H1 (cell line): Measurements from ENCODE around the gene OPCML. TPM values are rescaled to one million over a fixed set of nuclear protein-coding genes. Genes with fewer than 3 reads are reported as not detected.

Experiments used
- CTCF ChIA-PET: fragments of 300-600 bp; sonication (Branson Sonifier 250); formaldehyde crosslinking; loops from one replicate; lab custom pipeline; 2021; ENCODE audit not compliant: partially characterized antibody; lab: Charles Lee
- POLR2A ChIA-PET: fragments of 300-600 bp; sonication (Branson Sonifier 250); formaldehyde crosslinking; loops from one replicate; lab custom pipeline; 2021; ENCODE audit warnings: inconsistent platforms; ENCODE audit not compliant: partially characterized antibody; lab: Charles Lee
- DNase-seq, 2 experiments: peaks; one replicate each; pipeline versions ENCODE4 v3.0.0 to v3.0.0-alpha.2; 2010 to 2022; ENCODE audit warnings: low spot score in 2 of 2, low read depth in 1 of 2, mixed read lengths in 1 of 2
- FAIRE-seq: peaks from 2 replicates; lab custom pipeline; 2011; peaks lifted over from hg19 to GRCh38; lab: Jason Lieb, UNC
- H2AFZ ChIP-seq: 2 replicates; pipeline ENCODE4 v1.8.1; 2012; ENCODE audit warnings: low read length, inconsistent platforms
- H2AK5ac ChIP-seq: 2 replicates; pipeline ENCODE4 v1.6.1; 2013; ENCODE audit warnings: low read depth, low read length
- H2BK120ac ChIP-seq: replicated peaks from 2 replicates; pipeline ENCODE3; 2013; ENCODE audit warnings: low read depth, low read length, inconsistent platforms
- H2BK12ac ChIP-seq: 2 replicates; pipeline ENCODE4 v1.6.1; 2013; ENCODE audit warnings: low read depth, low read length
- H2BK15ac ChIP-seq: 2 replicates; pipeline ENCODE4 v1.6.1; 2013; ENCODE audit warnings: low read length
- H2BK20ac ChIP-seq: 2 replicates; pipeline ENCODE4 v1.6.1; 2013; ENCODE audit warnings: low read length
- H2BK5ac ChIP-seq: 2 replicates; pipeline ENCODE4 v1.6.1; 2013; ENCODE audit warnings: low read depth, low read length
- H3K14ac ChIP-seq: 2 replicates; pipeline ENCODE4 v1.6.1; 2013; ENCODE audit warnings: inconsistent platforms; ENCODE audit not compliant: insufficient read length
- H3K18ac ChIP-seq: 2 replicates; pipeline ENCODE4 v1.6.1; 2013; ENCODE audit warnings: low read length; ENCODE audit errors: extremely low read depth
- H3K23ac ChIP-seq: 2 replicates; pipeline ENCODE4 v1.6.1; 2013; ENCODE audit warnings: inconsistent platforms; ENCODE audit not compliant: insufficient read length
- H3K23me2 ChIP-seq: 2 replicates; pipeline ENCODE4 v1.6.1; 2013; ENCODE audit warnings: low read depth, low read length
- H3K27ac ChIP-seq: 2 replicates; pipeline ENCODE4 v1.6.1; 2011; ENCODE audit warnings: low read depth, low read length, inconsistent platforms
- H3K27me3 ChIP-seq, 4 experiments: replicated peaks in 1 of 4; 1 replicate in 1 of 4; 2 replicates in 3 of 4; pipeline versions ENCODE4 v1.6.1 to v1.8.1; 2011 to 2013; ENCODE audit warnings: low read length in 3 of 4, mild to moderate bottlenecking in 3 of 4, inconsistent platforms in 2 of 4, mixed read lengths in 2 of 4, moderate library complexity in 1 of 4; ENCODE audit not compliant: control insufficient read depth in 3 of 4, insufficient read depth in 3 of 4; ENCODE audit errors: extremely low read depth in 1 of 4
- H3K36me3 ChIP-seq, 4 experiments: 2 replicates each; pipeline versions ENCODE4 v1.6.1 to v1.8.1; 2011 to 2013; ENCODE audit warnings: mild to moderate bottlenecking in 4 of 4, low read length in 3 of 4, moderate library complexity in 2 of 4, control low read depth in 1 of 4, inconsistent platforms in 1 of 4; ENCODE audit not compliant: insufficient read depth in 4 of 4, control insufficient read depth in 2 of 4
- H3K4ac ChIP-seq: replicated peaks from 2 replicates; pipeline ENCODE3; 2013; ENCODE audit warnings: low read length, low read depth, mixed read lengths, inconsistent platforms; ENCODE audit not compliant: insufficient read length
- H3K4me1 ChIP-seq, 4 experiments: replicated peaks in 1 of 4; 1 replicate in 1 of 4; 2 replicates in 3 of 4; pipeline versions ENCODE4 v1.6.1 to v1.8.1; 2011 to 2013; ENCODE audit warnings: low read length in 3 of 4, inconsistent platforms in 2 of 4, mixed read lengths in 1 of 4; ENCODE audit not compliant: insufficient read depth in 4 of 4, control insufficient read depth in 3 of 4
- H3K4me2 ChIP-seq, 2 experiments: 2 replicates each; pipeline versions ENCODE4 v1.6.1 to v1.8.1; 2011 to 2013; ENCODE audit warnings: low read depth in 2 of 2, low read length in 2 of 2, control low read depth in 1 of 2, inconsistent platforms in 1 of 2, mild to moderate bottlenecking in 1 of 2; ENCODE audit not compliant: insufficient read depth in 1 of 2
- H3K4me3 ChIP-seq, 4 experiments: fragments of 200-600, 300-600 bp in 1 of 4; sonication (generic), shearing (Covaris generic), sonication (Bioruptor Twin) in 1 of 4; 2 replicates each; pipeline versions ENCODE4 v1.5.1 to v1.8.1; 2011 to 2016; ENCODE audit warnings: low read length in 4 of 4, low read depth in 3 of 4, control low read depth in 2 of 4, inconsistent platforms in 2 of 4, mild to moderate bottlenecking in 2 of 4, mixed read lengths in 1 of 4, moderate library complexity in 1 of 4; ENCODE audit not compliant: insufficient read depth in 2 of 4; ENCODE audit errors: extremely low read depth in 1 of 4
- H3K56ac ChIP-seq: replicated peaks from 2 replicates; pipeline ENCODE3; 2013; ENCODE audit warnings: low read depth, mild to moderate bottlenecking, mixed read lengths, low read length, inconsistent platforms; ENCODE audit not compliant: insufficient read length
- H3K79me1 ChIP-seq: 2 replicates; pipeline ENCODE4 v1.6.1; 2013; ENCODE audit warnings: low read depth, low read length, control low read depth
- H3K79me2 ChIP-seq, 2 experiments: 2 replicates each; pipeline versions ENCODE4 v1.6.1 to v1.8.1; 2012 to 2013; ENCODE audit warnings: low read length in 2 of 2, mild to moderate bottlenecking in 2 of 2, inconsistent platforms in 1 of 2; ENCODE audit not compliant: insufficient read depth in 2 of 2, control insufficient read depth in 1 of 2
- H3K9ac ChIP-seq, 4 experiments: replicated peaks in 1 of 4; 1 replicate in 1 of 4; 2 replicates in 3 of 4; pipeline versions ENCODE4 v1.6.1 to v1.8.1; 2011 to 2013; ENCODE audit warnings: low read depth in 3 of 4, low read length in 3 of 4, control low read depth in 2 of 4, mild to moderate bottlenecking in 2 of 4, moderate library complexity in 2 of 4, inconsistent platforms in 1 of 4; ENCODE audit errors: extremely low read depth in 1 of 4
- H3K9me3 ChIP-seq, 2 experiments: 2 replicates each; pipeline versions ENCODE4 v1.6.1 to v1.8.1; 2012 to 2013; ENCODE audit warnings: mild to moderate bottlenecking in 2 of 2, moderate library complexity in 2 of 2, control low read depth in 1 of 2, inconsistent platforms in 1 of 2, low read depth in 1 of 2, low read length in 1 of 2, mixed read lengths in 1 of 2; ENCODE audit not compliant: insufficient read depth in 2 of 2
- H4K20me1 ChIP-seq, 2 experiments: replicated peaks in 1 of 2; 2 replicates each; pipeline versions ENCODE3 to v1.8.1; 2011 to 2013; ENCODE audit warnings: inconsistent platforms in 2 of 2, low read length in 2 of 2, mild to moderate bottlenecking in 1 of 2; ENCODE audit not compliant: insufficient read depth in 2 of 2, control insufficient read depth in 1 of 2
- H4K5ac ChIP-seq: 2 replicates; pipeline ENCODE4 v1.6.1; 2013; ENCODE audit warnings: low read length, low read depth, mixed read lengths, inconsistent platforms; ENCODE audit not compliant: insufficient read length
- H4K8ac ChIP-seq: 2 replicates; pipeline ENCODE4 v1.8.0; 2013; ENCODE audit warnings: mild to moderate bottlenecking, moderate library complexity, low read length, inconsistent platforms; ENCODE audit not compliant: insufficient read depth; ENCODE audit errors: extremely low read depth
- H4K91ac ChIP-seq: replicated peaks from 2 replicates; pipeline ENCODE3; 2013; ENCODE audit warnings: low read length, mixed read lengths, inconsistent platforms; ENCODE audit not compliant: insufficient read length
- BRCA1 ChIP-seq: IDR thresholded peaks from 2 replicates; pipeline ENCODE4 v1.6.1; 2012; ENCODE audit warnings: low read depth, low read length, improper control_type of control experiment
- CHD2 ChIP-seq: IDR thresholded peaks from 2 replicates; pipeline ENCODE4 v1.6.1; 2012; ENCODE audit warnings: low read length, improper control_type of control experiment
- CREB1 ChIP-seq: IDR thresholded peaks from 2 replicates; pipeline ENCODE4 v1.6.1; 2012; ENCODE audit warnings: inconsistent platforms
- KDM5A ChIP-seq: fragments of 200-600 bp; IDR thresholded peaks from 2 replicates; pipeline ENCODE4 v1.7.1; 2012; ENCODE audit warnings: mild to moderate bottlenecking, low read length, inconsistent platforms, mixed read lengths
- MAFK ChIP-seq: IDR thresholded peaks from 2 replicates; pipeline ENCODE4 v1.6.1; 2012; ENCODE audit warnings: low read depth, mild to moderate bottlenecking, improper control_type of control experiment, low read length
- PHF8 ChIP-seq: fragments of 200-600 bp; sonication (generic); conservative IDR thresholded peaks from 2 replicates; pipeline ENCODE4 v1.7.1; 2012; ENCODE audit warnings: low read depth, mild to moderate bottlenecking, inconsistent platforms, low read length, moderate library complexity
- SP1 ChIP-seq: IDR thresholded peaks from 2 replicates; pipeline ENCODE4 v1.6.1; 2011; ENCODE audit warnings: low read depth, low read length
- SRF ChIP-seq: IDR thresholded peaks from 2 replicates; pipeline ENCODE4 v1.6.1; 2011; ENCODE audit warnings: mild to moderate bottlenecking, low read depth, low read length, moderate library complexity
- ZNF274 ChIP-seq: IDR thresholded peaks from 2 replicates; pipeline ENCODE4 v1.7.0; 2012; ENCODE audit warnings: low read length, borderline replicate concordance; ENCODE audit errors: extremely low read depth
- WGBS, 2 experiments: shearing (Covaris generic) in 1 of 2; methylation state at CpG; one replicate each; pipeline versions ENCODE4 v1.1.6 to v1.1.7; 2013 to 2015; ENCODE audit warnings: low lambda C conversion rate in 2 of 2, mixed read lengths in 2 of 2, inconsistent platforms in 1 of 2, low coverage in 1 of 2, missing lambda C conversion rate in 1 of 2; ENCODE audit not compliant: insufficient replicate concordance in 2 of 2, insufficient coverage in 1 of 2, insufficient read length in 1 of 2; ENCODE audit errors: extremely low coverage in 1 of 2, missing lambda C conversion rate in 1 of 2; 5-methylcytosine and 5-hydroxymethylcytosine counted together
- polyA plus RNA-seq, 7 experiments: library from polyadenylated mRNA; depleted of rRNA in 3 of 7; stranded (reverse) in 5 of 7; unstranded in 2 of 7; fragments of >200 nt in 5 of 7; fragments of 200-250 nt in 2 of 7; gene quantifications; 1 replicate in 5 of 7; 2 replicates in 1 of 7; 4 replicates in 1 of 7; pipeline versions ENCODE4 v1.2.1 to v1.2.3, GENCODE V29; 2011 to 2013; ENCODE audit warnings: missing spikeins in 2 of 7, mixed read lengths in 2 of 7
- total RNA-seq: library from RNA; stranded (reverse); fragmentation: NEBNext Ultra II Directional; extraction: Animal tissue kit (Norgen Biotek cat#: 25700); gene quantifications from 2 replicates; pipeline ENCODE4 v1.2.1, GENCODE V29; 2021
- TF ChIP-seq, protein P1 (sequence below), 3 experiments: IDR thresholded peaks; 1 replicate in 2 of 3; 2 replicates in 1 of 3; pipeline versions ENCODE4 v1.5.1 to v1.6.1; 2011; ENCODE audit warnings: low read length in 3 of 3, mild to moderate bottlenecking in 3 of 3, inconsistent platforms in 2 of 3, low read depth in 1 of 3, moderate library complexity in 1 of 3; ENCODE audit not compliant: insufficient read depth in 1 of 3; ENCODE audit errors: control extremely low read depth in 1 of 3
- TF ChIP-seq, protein P2 (sequence below): IDR thresholded peaks from 2 replicates; pipeline ENCODE4 v1.6.1; 2012; ENCODE audit warnings: inconsistent platforms

The OPCML gene
- total and polyA plus RNA-seq, 2 of the 8 experiments (the other 6 are each of a cell fraction or from before 2014, with no cell fraction given), result 2.3 to 3.1 TPM

- no peaks in the 10 kb centered on the region for H3K4me1 ChIP-seq
- no peak overlapping the region for H3K4me2 ChIP-seq
- no peak overlapping the region for H3K4me3 ChIP-seq
- DNase-seq (no peak), FAIRE-seq (no peak)
- H3K23me2 ChIP-seq, result no peaks in the 10 kb centered on the region; the same call in 1 of the 2 replicates
- no peak overlapping the region for H2BK15ac ChIP-seq
- H3K79me1 ChIP-seq, result no peaks in the 10 kb centered on the region
- no peak overlapping the region for H3K23ac ChIP-seq
- H3K79me2 ChIP-seq, result no peaks in the 10 kb centered on the region
- H2BK12ac ChIP-seq, result no peak overlapping the region
- H4K5ac ChIP-seq, result no peak overlapping the region
- no peaks in the 10 kb centered on the region for H3K27me3 ChIP-seq
- H4K20me1 ChIP-seq, result no peaks in the 10 kb centered on the region
- H3K4ac ChIP-seq, result no peak overlapping the region
- H4K8ac ChIP-seq, result no peak overlapping the region
- H2BK120ac ChIP-seq, result no peak overlapping the region
- H3K9me3 ChIP-seq, result no peaks in the 10 kb centered on the region
- no peak overlapping the region for H3K27ac ChIP-seq
- no peak overlapping the region for H2AFZ ChIP-seq
- no peak overlapping the region for H2BK5ac ChIP-seq
- no peak overlapping the region for H3K56ac ChIP-seq
- H3K36me3 ChIP-seq, result no peaks in the 10 kb centered on the region
- H4K91ac ChIP-seq, result no peak overlapping the region
- WGBS, 2 experiments, result 98% methylated on average over 3 of the region's 3 CpGs; no CpG with 5 or more reads in 1 of the 2 experiments
- no peak overlapping the region for H3K14ac ChIP-seq
- H3K9ac ChIP-seq, result no peak overlapping the region
- H3K18ac ChIP-seq, result no peak overlapping the region
- CTCF ChIA-PET, result interaction anchor here (1.0 to 2.5 kb wide), 2 partner anchors 9 to 15 kb away, joined by 3 to 6 read pairs; no protein-coding TSS in a partner anchor
- H2BK20ac ChIP-seq, result no peak overlapping the region
- POLR2A ChIA-PET, result no interaction called here
- no peak overlapping the region for H2AK5ac ChIP-seq
- TF ChIP-seq CHD2 (no peak), BRCA1 (no peak), CREB1 (no peak), SRF (no peak), SP1 (no peak), ZNF274 (no peak), PHF8 (no peak), MAFK (no peak), KDM5A (no peak)
- TF ChIP-seq, protein P1, sequence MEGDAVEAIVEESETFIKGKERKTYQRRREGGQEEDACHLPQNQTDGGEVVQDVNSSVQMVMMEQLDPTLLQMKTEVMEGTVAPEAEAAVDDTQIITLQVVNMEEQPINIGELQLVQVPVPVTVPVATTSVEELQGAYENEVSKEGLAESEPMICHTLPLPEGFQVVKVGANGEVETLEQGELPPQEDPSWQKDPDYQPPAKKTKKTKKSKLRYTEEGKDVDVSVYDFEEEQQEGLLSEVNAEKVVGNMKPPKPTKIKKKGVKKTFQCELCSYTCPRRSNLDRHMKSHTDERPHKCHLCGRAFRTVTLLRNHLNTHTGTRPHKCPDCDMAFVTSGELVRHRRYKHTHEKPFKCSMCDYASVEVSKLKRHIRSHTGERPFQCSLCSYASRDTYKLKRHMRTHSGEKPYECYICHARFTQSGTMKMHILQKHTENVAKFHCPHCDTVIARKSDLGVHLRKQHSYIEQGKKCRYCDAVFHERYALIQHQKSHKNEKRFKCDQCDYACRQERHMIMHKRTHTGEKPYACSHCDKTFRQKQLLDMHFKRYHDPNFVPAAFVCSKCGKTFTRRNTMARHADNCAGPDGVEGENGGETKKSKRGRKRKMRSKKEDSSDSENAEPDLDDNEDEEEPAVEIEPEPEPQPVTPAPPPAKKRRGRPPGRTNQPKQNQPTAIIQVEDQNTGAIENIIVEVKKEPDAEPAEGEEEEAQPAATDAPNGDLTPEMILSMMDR (IDR thresholded peaks at IDR 0.05; ENCODE audit: control extremely low read depth in 1 of 3, insufficient read depth in 1 of 3, low read depth in 1 of 3, low read length in 3 of 3), result no peak
- TF ChIP-seq, protein P2, sequence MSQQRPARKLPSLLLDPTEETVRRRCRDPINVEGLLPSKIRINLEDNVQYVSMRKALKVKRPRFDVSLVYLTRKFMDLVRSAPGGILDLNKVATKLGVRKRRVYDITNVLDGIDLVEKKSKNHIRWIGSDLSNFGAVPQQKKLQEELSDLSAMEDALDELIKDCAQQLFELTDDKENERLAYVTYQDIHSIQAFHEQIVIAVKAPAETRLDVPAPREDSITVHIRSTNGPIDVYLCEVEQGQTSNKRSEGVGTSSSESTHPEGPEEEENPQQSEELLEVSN, result no peak
Observed at GRCh38 chr11:132925825-132926469, 606.4 kb downstream of the OPCML start.
